ENCODE measurements around the gene STK4.

GRCh38 chr20:45036044-45036755 is 69.9 kb downstream of the STK4 start:
- TF ChIP-seq, protein P1, sequence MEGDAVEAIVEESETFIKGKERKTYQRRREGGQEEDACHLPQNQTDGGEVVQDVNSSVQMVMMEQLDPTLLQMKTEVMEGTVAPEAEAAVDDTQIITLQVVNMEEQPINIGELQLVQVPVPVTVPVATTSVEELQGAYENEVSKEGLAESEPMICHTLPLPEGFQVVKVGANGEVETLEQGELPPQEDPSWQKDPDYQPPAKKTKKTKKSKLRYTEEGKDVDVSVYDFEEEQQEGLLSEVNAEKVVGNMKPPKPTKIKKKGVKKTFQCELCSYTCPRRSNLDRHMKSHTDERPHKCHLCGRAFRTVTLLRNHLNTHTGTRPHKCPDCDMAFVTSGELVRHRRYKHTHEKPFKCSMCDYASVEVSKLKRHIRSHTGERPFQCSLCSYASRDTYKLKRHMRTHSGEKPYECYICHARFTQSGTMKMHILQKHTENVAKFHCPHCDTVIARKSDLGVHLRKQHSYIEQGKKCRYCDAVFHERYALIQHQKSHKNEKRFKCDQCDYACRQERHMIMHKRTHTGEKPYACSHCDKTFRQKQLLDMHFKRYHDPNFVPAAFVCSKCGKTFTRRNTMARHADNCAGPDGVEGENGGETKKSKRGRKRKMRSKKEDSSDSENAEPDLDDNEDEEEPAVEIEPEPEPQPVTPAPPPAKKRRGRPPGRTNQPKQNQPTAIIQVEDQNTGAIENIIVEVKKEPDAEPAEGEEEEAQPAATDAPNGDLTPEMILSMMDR (conservative IDR thresholded peaks at IDR 0.05; ENCODE audit: low read depth, low read length), result no peak
- no peak for TF ChIP-seq EZH2 (IDR thresholded peaks at IDR 0.05; ENCODE audit: borderline replicate concordance, low read depth, low read length, poor library complexity, severe bottlenecking)
